ENCODE results near the gene GKN1. TPM values are rescaled to one million over a fixed set of nuclear protein-coding genes. Genes with fewer than 3 reads are reported as not detected.

GKN1 gene
- total RNA-seq, 1 experiment from 2014 or later = not detected

GRCh38 chr2:68934021-68934420 lies 40.4 kb upstream of the GKN1 start:
- no peaks in the 10 kb centered on the region for H3K27me3 ChIP-seq (replicated peaks; ENCODE audit: insufficient read depth, low read depth, low read length, poor library complexity)
- intact Hi-C loops (cut with micrococcal nuclease; ENCODE audit: unreplicated experiment) = no loop called here
- no peaks in the 10 kb centered on the region for H3K9me3 ChIP-seq (ENCODE audit: low read depth, low read length, poor library complexity, severe bottlenecking)
- no peak overlapping the region for H3K4me3 ChIP-seq (ENCODE audit: low read depth, low read length, poor library complexity, severe bottlenecking)
- peaks cover 10% of the 10 kb centered on the region for H3K4me1 ChIP-seq (ENCODE audit: insufficient read depth, low read length, poor library complexity, severe bottlenecking)
- CTCF ChIA-PET = no interaction called here
- H3K27ac ChIP-seq (ENCODE audit: low read depth, low read length, poor library complexity, severe bottlenecking) = no peak overlapping the region
- no peak for TF ChIP-seq EZH2 (IDR thresholded peaks at IDR 0.05; ENCODE audit: borderline replicate concordance, low read depth, low read length, poor library complexity, severe bottlenecking)
- TF ChIP-seq CTCF (conservative IDR thresholded peaks at IDR 0.05; ENCODE audit: low read depth, low read length) = no peak
- POLR2A ChIA-PET (ENCODE audit: low non-redundant PET) = no interaction called here
- H3K36me3 ChIP-seq (ENCODE audit: insufficient read depth, low read length, poor library complexity, severe bottlenecking) = no peaks in the 10 kb centered on the region
- DNase-seq (ENCODE audit: low spot score) = no peak
- no TSS peak for BruUV-seq (replicated peaks)

DNA sequence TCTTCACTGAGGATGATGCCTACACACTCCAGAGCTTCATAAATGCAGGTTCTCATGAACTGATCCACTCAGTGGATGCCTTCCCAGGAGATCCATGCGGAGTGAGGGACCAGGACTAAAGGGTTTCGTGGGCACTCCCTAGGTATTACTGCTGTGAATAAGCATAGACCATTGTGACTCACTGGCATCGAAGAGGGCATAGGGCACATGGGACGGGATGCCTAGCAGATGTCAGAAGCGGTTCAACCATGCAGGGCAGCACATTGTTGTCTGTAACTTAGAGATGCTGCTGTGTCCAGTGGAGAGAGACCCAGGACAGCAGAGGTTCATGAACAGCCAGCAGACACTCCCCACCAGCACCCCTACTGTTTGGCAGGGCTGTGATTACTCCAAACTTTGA lies 39.0 kb upstream of the GKN1 start:
- DNase-seq (ENCODE audit: low spot score) = no peak
- no peak for TF ChIP-seq CTCF (conservative IDR thresholded peaks at IDR 0.05; ENCODE audit: low read depth, low read length)
- TF ChIP-seq EZH2 (IDR thresholded peaks at IDR 0.05; ENCODE audit: borderline replicate concordance, low read depth, low read length, poor library complexity, severe bottlenecking) = no peak
- Histone ChIP-seq H3K27ac (ENCODE audit: low read depth, low read length, poor library complexity, severe bottlenecking) (no peak overlapping the region), H3K9me3 (ENCODE audit: low read depth, low read length, poor library complexity, severe bottlenecking) (no peaks in the 10 kb centered on the region), H3K4me1 (ENCODE audit: insufficient read depth, low read length, poor library complexity, severe bottlenecking) (peaks cover 10% of the 10 kb centered on the region), H3K36me3 (ENCODE audit: insufficient read depth, low read length, poor library complexity, severe bottlenecking) (no peaks in the 10 kb centered on the region), H3K27me3 (replicated peaks; ENCODE audit: insufficient read depth, low read depth, low read length, poor library complexity) (no peaks in the 10 kb centered on the region), H3K4me3 (ENCODE audit: low read depth, low read length, poor library complexity, severe bottlenecking) (no peak overlapping the region)
- ChIA-PET CTCF (no interaction called here), POLR2A (ENCODE audit: low non-redundant PET) (interaction anchor here (0.6 kb wide), 1 partner anchor 208 kb away, joined by 3 read pairs; no protein-coding TSS in a partner anchor)
- intact Hi-C loops (cut with micrococcal nuclease; ENCODE audit: unreplicated experiment) = no loop called here
- no TSS peak for BruUV-seq (replicated peaks)

DNA sequence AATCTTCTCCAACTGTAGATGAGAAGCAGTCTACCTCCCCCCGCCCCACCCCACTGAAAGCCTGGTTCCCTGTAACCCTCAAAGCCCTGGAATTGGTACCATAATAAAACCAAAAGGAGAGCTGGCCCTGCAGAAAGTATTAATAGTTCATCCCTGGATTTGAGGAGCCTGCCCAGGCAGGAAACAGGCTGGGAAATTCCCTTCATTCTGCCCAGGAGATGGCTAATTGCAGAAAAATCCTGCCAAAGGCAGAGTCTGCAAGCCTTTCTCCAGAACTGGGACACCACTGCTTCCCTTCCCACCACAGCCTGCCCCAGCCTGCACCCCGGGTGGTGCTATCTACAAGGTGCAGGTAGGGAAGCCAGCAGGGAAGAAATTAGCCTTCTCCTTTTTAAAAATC lies 38.0 kb upstream of the GKN1 start:
- no TSS peak for BruUV-seq (replicated peaks)
- no peak for DNase-seq (ENCODE audit: low spot score)
- TF ChIP-seq EZH2 (IDR thresholded peaks at IDR 0.05; ENCODE audit: borderline replicate concordance, low read depth, low read length, poor library complexity, severe bottlenecking) = no peak
- TF ChIP-seq CTCF (conservative IDR thresholded peaks at IDR 0.05; ENCODE audit: low read depth, low read length) = no peak
- no peak overlapping the region for H3K4me3 ChIP-seq (ENCODE audit: low read depth, low read length, poor library complexity, severe bottlenecking)
- CTCF ChIA-PET = no interaction called here
- H3K4me1 ChIP-seq (ENCODE audit: insufficient read depth, low read length, poor library complexity, severe bottlenecking) = peaks cover 9% of the 10 kb centered on the region
- POLR2A ChIA-PET (ENCODE audit: low non-redundant PET) = interaction anchor here (0.6 kb wide), 1 partner anchor 207 kb away, joined by 3 read pairs; no protein-coding TSS in a partner anchor
- H3K36me3 ChIP-seq (ENCODE audit: insufficient read depth, low read length, poor library complexity, severe bottlenecking) = no peaks in the 10 kb centered on the region
- no peaks in the 10 kb centered on the region for H3K27me3 ChIP-seq (replicated peaks; ENCODE audit: insufficient read depth, low read depth, low read length, poor library complexity)
- no peak overlapping the region for H3K27ac ChIP-seq (ENCODE audit: low read depth, low read length, poor library complexity, severe bottlenecking)
- intact Hi-C loops (cut with micrococcal nuclease; ENCODE audit: unreplicated experiment) = no loop called here
- H3K9me3 ChIP-seq (ENCODE audit: low read depth, low read length, poor library complexity, severe bottlenecking) = no peaks in the 10 kb centered on the region

All from A673 (cell line).